ENCODE measurements around the gene ZNF557.
"Not testable (repeated sequence)": the region's sequence is repeated elsewhere in the genome, so short reads cannot be mapped to it uniquely, and the experiment has no call there.

Gene ZNF557

DNA sequence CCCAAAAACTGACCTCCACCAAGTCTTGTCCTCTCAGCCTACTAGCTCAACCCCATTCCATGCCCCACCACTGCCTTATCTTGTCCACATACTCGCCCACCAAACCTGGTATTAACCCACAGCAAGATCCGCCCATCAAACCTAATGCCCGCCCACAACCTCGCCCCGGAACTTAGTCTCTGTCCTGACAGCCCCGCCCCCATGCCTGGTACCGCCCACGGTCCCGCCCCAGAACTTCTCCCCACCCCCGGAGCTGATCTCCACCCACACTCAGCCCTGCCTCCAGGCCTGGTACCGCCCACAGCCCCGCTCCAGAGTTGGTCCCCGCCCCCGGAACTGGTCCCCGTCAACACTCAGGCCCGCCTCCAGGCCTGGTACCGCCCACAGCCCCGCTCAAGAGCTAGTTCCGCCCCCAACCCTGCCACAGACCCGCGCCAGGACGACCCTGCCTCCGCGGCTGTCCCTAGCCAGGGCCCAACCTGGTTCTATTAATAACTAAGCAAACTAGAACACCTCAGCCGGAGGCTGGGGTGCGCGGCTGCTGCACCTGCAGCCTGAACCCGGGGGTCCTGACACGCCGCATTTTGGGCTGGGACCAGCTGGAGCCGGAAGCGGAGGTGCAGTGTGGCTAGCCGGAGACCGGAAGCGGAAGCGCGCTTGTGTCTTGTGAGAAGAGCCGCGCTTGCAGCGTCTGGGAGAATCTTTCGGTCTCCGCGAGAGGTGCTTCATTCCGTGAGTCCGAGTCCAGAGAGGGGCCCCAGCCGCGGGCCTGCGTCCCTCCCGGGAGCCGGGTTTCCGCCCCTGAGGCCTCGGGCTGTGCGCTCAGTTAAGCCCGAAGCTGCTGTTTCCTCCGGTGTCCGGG lies at the start of gene ZNF557:
Gene ZNF557 (plus strand): TSS at position 662 of the 862 bp plus-strand sequence. CDS start 5,372 bp downstream, outside the sequence.
- DNase-seq = peak; percentile 99

DNA sequence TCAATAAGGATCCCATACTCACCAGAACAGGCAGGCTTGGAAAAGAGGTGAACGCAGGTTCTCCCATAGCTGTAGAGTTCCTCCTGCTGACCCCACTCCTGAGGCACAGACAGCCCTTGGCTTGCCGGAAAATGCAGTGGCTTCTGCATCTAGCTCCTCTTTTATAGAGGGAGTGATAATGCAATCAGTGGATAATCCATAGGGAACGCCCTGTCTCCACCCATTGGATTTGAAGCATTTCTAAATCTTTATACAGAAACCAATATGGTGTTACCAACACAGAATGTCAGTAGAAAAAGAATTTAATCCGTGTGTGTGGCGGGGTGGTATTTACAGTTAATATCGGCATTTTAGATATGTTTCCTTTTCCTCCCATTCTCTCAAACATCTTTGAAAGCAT lies 48.2 kb upstream of the ZNF557 start, which contains the start of gene MBD3L2B:
Gene MBD3L2B (minus strand): TSS at position 101 of the 400 bp plus-strand sequence. CDS start 34 bp downstream, at position 67.
- not testable (repeated sequence) for DNase-seq

DNA sequence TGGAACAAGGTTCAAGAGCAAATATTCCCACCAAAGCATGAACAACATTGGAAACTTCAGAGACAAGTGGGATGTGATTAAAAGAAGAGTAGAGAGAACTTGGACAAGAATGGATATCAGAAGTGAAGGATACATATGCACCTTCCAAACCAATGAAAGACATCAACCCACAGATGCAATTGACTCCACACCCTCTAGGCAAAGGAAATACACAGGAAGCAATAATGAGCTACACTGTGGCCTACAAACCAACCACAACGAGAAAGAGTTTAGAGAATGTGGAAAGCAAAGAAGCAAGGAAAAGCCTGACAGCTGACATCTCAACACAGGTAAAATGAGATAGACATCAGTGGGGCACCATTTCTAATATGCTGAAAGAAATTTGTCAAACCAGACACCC lies 40.7 kb upstream of the ZNF557 start:
- not testable (repeated sequence) for DNase-seq

DNA sequence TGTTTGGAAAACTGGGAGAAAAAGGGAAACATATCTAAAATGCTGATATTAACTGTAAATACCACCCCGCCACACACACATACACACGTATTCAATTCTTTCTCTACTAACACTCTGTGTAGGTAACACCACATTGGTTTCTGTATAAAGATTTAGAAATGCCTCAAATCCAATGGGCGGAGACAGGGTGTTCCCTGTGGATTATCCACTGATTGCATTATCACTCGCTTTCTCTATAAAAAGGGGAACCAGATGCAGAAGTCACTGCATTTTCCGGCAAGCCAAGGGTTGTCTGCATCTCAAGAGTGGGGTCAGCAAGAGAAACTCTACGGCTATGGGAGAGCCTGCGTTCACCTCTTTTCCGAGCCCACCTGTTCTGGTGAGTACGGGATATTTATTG lies 39.2 kb upstream of the ZNF557 start, which contains the start of gene MBD3L5:
Gene MBD3L5 (plus strand): TSS at position 301 of the 400 bp plus-strand sequence. CDS start 34 bp downstream, at position 335.
- not testable (repeated sequence) for DNase-seq

DNA sequence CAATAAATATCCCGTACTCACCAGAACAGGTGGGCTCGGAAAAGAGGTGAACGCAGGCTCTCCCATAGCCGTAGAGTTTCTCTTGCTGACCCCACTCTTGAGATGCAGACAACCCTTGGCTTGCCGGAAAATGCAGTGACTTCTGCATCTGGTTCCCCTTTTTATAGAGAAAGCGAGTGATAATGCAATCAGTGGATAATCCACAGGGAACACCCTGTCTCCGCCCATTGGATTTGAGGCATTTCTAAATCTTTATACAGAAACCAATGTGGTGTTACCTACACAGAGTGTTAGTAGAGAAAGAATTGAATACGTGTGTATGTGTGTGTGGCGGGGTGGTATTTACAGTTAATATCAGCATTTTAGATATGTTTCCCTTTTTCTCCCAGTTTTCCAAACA lies 29.4 kb upstream of the ZNF557 start, which contains the start of gene MBD3L4:
Gene MBD3L4 (minus strand): TSS at position 101 of the 400 bp plus-strand sequence. CDS start 35 bp downstream, at position 66.
- not testable (repeated sequence) for DNase-seq

DNA sequence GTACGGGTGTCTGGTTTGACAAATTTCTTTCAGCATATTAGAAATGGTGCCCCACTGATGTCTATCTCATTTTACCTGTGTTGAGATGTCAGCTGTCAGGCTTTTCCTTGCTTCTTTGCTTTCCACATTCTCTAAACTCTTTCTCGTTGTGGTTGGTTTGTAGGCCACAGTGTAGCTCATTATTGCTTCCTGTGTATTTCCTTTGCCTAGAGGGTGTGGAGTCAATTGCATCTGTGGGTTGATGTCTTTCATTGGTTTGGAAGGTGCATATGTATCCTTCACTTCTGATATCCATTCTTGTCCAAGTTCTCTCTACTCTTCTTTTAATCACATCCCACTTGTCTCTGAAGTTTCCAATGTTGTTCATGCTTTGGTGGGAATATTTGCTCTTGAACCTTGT lies 27.9 kb upstream of the ZNF557 start:
- not testable (repeated sequence) for DNase-seq

DNA sequence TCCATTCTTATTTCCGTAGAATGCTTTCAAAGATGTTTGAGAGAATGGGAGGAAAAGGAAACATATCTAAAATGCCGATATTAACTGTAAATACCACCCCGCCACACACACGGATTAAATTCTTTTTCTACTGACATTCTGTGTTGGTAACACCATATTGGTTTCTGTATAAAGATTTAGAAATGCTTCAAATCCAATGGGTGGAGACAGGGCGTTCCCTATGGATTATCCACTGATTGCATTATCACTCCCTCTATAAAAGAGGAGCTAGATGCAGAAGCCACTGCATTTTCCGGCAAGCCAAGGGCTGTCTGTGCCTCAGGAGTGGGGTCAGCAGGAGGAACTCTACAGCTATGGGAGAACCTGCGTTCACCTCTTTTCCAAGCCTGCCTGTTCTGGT lies 20.5 kb upstream of the ZNF557 start, which contains the start of gene MBD3L2:
Gene MBD3L2 (plus strand): TSS at position 301 of the 400 bp plus-strand sequence. CDS start 53 bp downstream, at position 354.
- DNase-seq = not testable (repeated sequence)

DNA sequence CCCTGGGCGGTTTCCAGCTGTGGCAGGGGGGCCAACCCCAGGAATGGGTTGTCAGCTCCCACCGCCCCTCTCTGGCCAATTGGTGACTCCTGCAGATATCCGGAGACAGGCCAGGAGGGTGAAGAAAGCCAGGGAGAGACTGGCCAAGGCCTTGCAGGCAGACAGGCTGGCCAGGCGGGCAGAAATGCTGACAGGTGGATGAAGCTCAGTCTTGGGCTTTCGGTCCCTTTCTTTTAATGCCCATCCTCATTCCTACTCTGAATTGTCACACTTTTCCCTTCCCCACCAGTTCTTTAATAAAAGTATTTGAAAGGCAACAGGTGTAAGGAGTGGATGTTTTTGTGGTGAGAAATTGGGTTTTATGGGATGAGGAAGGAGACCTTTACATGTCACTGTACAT lies 18.1 kb upstream of the ZNF557 start:
- not testable (repeated sequence) for DNase-seq

DNA sequence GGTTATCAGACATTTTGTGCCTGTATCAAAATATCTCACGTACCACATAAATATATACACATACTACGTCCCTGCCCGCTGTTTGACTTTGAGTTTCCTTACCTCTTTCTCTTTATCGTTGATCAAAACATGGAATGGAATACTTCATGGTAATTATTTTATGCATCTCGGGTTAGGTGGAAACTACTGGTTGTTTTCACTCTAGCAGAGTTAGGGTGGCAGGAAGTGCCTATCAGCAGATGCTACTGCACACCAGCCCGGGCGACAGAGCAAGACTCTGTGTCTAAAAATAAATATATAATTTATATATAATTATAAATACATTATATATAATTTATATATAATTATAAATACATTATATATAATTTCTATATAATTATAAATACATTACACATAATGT lies 16.6 kb upstream of the ZNF557 start:
- not testable (repeated sequence) for DNase-seq

DNA sequence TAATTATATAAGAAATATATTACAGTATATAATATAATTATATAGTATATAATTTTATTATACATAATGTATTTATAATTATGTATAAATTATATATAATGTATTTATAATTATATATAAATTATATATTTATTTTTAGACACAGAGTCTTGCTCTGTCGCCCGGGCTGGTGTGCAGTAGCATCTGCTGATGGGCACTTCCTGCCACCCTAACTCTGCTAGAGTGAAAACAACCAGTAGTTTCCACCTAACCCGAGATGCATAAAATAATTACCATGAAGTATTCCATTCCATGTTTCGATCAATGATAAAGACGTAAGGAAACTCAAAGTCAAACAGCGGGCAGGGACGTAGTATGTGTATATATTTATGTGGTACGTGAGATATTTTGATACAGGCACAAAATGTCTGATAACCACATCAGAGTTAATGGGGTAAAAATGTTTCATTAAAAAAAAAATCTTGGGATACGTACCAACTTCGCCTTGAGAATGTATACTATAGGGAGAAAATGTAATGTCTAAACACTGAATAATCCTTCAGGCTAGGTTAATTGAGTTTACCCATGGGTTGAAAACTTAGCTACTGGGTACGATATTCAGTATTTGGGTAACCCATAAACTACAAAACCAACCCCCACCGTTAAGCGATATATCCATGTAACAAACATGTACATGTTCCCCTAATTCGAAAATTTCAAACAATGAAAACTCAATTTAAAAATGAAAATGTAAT lies 14.7 kb upstream of the ZNF557 start:
- not testable (repeated sequence) for DNase-seq

DNA sequence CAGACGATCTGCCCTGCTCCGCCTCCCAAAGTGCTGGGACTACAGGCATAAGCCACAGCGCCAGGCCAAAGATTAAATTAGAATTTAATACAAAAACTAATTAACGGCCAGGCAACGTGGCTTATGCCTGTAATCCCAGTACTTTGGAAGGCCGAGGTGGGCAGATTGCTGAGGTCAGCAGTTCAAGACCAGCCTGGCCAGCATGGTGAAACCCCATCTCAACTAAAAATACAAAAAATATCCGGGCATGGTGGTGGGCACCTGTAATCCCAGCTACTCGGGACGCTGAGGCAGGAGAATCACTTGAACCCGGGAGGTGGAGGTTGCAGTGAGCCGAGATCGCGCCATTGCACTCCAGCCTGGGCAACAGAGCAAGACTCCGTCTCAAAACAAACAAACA lies 13.8 kb upstream of the ZNF557 start:
- DNase-seq = not testable (repeated sequence)

DNA sequence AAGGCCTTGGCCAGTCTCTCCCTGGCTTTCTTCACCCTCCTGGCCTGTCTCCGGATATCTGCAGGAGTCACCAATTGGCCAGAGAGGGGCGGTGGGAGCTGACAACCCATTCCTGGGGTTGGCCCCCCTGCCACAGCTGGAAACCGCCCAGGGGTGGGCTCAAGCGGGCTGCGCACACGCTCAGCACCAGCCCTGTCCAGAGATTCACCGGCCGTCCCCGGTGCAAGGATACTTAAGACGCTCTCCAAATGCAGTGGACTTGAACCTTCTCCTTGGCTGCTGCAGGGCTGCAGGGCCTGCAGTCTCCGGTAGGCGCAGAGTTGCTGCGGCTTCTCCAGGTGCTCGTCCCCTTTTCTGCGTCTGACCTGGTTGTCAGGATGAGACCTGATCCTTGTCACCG lies 13.1 kb upstream of the ZNF557 start:
- not testable (repeated sequence) for DNase-seq

DNA sequence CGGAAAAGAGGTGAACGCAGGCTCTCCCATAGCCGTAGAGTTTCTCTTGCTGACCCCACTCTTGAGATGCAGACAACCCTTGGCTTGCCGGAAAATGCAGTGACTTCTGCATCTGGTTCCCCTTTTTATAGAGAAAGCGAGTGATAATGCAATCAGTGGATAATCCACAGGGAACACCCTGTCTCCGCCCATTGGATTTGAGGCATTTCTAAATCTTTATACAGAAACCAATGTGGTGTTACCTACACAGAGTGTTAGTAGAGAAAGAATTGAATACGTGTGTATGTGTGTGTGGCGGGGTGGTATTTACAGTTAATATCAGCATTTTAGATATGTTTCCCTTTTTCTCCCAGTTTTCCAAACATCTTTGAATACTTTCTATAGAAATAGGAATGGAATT lies 10.9 kb upstream of the ZNF557 start, which contains the start of gene MBD3L3:
Gene MBD3L3 (minus strand): TSS at position 101 of the 400 bp plus-strand sequence. CDS start 71 bp downstream, at position 30.
- DNase-seq = not testable (repeated sequence)

DNA sequence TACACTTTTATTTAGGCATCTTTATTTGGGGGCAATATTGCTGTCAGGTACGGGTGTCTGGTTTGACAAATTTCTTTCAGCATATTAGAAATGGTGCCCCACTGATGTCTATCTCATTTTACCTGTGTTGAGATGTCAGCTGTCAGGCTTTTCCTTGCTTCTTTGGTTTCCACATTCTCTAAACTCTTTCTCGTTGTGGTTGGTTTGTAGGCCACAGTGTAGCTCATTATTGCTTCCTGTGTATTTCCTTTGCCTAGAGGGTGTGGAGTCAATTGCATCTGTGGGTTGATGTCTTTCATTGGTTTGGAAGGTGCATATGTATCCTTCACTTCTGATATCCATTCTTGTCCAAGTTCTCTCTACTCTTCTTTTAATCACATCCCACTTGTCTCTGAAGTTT lies 9.5 kb upstream of the ZNF557 start:
- not testable (repeated sequence) for DNase-seq

DNA sequence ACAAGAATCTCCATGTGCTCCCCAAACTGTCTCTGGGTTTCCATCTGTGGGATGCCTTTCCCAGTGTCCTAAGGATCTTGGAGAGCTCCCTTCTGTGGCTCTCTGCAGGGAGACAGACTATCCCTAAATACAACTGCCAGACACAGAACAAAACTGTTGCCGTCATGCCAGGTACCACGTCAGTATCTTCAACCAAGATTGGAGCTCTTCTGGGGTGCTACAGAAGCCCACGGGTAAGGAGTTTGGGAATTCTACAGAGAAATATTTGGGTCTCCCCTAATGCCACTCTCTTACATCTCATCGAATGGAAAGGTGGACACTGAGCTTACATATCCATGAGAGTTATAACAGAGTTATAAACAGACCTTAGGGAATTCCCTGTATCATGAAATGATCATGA lies 6.2 kb upstream of the ZNF557 start:
- DNase-seq = no peak

DNA sequence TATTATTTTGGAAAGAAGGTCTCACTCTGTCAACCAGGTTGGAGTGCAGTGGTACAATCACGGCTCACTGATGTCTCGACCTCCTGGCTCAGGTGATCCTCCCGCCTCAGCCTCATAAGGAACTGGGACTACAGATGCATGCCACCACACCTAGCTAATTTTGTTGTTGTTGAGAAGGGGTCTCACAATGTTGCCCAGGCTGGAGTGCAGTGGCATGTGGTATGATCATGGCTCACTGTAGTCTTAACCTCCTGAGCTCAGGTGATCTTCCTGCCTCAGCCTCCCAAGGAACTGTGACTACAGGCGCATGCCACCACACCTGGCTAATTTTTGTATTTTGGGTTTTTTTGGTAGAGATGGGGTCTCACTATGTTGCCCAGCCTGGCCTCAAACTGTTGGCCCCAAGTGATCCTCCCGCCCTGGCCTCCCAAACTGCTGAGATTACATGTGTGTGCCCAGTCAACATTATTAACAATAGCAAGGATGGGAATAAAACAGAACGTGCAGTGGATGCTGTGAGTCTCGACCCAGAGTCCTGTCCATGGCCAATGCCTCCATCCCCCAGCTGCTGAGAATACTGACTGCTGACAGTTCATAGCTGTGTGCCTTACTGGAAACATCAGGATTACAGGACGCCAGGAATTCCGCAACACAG lies 5.6 kb upstream of the ZNF557 start:
- no peak for DNase-seq

DNA sequence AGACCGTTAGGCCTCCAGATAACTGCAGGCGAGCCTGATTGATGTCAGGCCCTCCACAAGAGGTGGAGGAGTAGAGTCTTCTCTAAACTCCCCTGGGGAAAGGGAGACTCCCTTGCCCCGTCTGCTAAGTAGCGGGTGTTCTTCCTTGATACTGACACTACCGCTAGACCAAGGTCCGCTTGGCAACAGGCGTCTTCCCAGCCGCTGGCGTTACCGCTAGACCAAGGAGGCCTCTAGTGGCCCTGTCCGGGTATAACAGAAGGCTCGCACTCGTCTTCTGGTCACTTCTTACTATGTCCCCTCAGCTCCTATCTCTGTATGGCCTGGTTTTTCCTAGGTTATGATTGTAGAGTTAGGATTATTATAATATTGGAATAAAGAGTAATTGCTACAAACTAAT lies 2.4 kb upstream of the ZNF557 start:
- not testable (repeated sequence) for DNase-seq

DNA sequence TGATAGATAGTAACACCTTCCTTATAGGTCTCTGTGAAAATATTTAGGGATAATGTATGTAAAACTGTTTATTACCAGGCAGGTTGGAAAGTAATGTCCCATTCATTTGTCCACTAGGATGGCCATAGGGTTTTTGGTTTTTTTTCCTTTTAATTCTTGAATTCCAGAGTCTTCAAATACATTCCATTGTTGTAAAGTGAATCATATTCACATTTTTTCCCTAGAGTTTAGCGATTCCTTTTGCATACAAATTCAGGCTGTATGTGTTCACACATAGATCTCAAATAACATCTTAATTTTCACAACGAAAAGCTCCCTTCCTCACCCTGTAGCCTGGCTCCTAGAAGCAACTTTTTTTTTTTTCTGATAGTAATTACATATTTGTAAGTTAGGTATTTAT lies 1.8 kb upstream of the ZNF557 start:
- DNase-seq = no peak

DNA sequence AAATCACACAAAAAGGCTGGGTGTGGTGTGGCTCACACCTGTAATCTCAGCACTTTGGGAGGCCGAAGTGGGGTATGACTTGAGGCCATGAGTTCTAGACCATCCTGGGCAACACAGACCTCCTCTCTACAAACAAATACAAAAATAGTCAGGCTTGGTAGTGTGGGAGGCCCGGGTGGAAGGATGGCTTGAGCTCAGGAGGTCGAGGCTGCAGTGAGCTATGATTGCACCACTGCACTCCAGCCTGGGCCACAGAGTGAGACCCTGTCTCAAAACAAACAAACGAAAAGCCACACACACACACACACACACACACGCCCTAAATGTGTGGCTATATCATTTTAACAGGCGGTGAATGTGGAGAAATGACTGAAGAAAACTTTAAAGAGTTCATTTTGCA lies 904 bp upstream of the ZNF557 start:
- DNase-seq = no peak

DNA sequence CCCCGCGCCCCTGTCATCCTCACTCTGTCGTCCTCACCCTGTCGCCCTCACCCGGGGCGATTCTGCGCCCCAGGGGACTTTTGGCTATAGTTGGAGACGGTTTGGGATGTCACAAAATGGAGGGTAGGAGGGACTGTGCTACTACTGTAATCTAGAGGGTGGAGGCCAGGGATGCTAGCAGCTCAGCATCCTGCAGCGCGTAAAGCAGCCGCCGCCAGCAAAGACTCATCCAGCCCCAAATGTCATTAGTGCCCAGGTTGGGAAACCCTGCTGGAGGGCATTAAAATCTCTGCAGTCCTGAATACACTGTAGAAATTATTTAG lies 362 bp downstream of the ZNF557 start:
- DNase-seq = no peak

DNA sequence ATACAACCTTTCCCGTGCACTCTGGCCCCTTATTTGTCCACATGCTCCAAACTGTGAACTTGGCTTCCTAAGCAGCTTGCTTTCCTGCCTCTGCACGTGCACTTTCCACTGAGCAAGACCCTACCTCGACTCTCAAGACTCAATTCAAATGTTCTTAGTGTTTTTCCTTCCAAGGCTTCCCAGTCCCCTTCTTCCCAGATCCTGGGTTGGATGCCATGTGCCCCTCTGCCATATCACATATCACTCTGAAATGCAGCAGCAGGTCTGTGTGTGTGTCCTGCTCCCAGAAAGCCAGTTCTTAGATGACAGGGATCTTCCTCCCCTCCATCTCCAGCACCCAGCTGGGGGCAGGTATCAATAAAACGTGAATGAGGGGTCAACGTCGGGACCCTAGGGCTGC lies 3.0 kb downstream of the ZNF557 start:
- no peak for DNase-seq

DNA sequence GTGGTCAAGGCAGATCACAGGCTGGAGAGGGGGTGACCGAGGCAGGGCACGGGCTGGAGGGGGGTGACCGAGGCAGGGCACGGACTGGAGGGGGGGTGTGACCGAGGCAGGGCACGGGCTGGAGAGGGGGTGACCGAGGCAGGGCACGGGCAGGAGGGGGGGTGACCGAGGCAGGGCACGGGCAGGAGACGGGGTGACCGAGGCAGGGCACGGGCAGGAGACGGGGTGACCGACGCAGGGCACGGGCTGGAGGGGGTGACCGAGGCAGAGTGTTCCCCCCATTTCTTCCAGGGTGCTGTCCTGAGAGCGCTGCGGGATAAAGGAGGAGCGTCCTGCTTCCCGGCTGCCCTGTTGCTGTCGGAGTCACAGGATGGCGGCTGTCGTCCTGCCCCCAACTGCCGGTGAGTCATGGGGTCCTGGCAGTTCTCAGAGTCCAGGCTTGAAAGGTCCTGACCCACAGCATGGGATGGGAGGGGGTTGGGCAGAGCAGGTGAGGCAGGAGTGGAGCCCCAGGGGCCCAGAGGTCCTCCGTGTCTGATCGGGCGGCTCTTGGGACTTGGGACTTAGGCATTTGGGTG lies 5.3 kb downstream of the ZNF557 start:
- no peak for DNase-seq

Measured in activated T-cell treated with anti-CD3 and anti-CD28 coated beads for 4 hours (primary cell).